NK-92 (cell line): ENCODE results near the gene TCF15.

Experiments used
- DNase-seq: peaks from one replicate; lab custom pipeline; 2025; ENCODE audit not compliant: unreplicated experiment; lab: John Stamatoyannopoulos, UW

TCF15 gene

GRCh38 chr20:556984-557383 lies 53.1 kb downstream of the TCF15 start:
- DNase-seq = no peak

DNA sequence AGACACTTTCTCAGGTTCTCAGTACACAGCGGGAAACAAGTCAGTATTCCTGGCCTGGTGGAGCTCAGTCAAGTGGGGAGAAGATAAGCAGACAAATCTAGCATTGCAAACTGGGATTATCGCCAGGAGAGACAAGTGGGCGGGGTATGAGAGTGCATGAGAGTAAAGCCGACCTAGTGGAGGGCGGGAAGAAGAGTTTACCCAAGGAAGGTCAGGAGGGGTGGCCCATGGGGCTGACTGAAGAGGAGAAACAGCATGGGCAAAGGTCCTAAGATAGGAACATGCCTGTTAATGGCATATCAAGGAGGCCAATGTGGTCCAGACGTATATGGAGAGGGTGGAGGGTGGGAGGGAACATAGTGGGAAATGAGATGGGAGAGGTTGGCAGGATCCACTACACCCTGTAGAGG lies 54.1 kb downstream of the TCF15 start:
- no peak for DNase-seq
